ENCODE results near the gene ADIPOQ.
"Not testable (repeated sequence)": the region's sequence is repeated elsewhere in the genome, so short reads cannot be mapped to it uniquely, and the experiment has no call there.

Gene ADIPOQ

DNA sequence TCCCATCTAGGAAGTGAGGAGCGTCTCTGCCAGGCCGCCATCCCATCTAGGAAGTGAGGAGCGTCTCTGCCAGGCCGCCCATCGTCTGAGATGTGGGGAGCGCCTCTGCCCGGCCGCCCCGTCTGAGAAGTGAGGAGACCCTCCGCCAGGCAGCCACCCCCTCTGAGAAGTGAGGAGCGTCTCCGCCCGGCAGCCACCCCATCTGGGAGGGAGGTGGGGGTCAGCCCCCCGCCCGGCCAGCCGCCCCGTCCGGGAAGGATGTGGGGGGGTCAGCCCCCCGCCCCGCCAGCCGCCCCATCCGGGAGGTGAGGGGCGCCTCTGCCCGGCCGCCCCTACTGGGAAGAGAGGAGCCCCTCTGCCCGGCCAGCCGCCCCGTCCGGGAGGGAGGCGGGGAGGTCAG lies 31.3 kb downstream of the ADIPOQ start:
- DNase-seq: not testable (repeated sequence)

DNA sequence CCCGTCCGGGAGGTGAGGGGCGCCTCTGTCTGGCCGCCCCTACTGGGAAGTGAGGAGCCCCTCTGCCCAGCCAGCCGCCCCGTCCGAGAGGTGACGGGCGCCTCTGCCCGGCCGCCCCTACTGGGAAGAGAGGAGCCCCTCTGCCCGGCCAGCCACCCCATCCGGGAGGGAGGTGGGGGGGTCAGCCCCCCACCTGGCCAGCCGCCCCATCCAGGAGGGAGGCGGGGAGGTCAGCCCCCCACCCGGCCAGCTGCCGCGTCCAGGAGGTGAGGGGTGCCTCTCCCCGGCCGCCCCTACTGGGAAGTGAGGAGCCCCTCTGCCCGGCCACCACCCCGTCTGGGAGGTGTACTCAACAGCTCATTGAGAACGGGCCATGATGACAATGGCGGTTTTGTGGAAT lies 31.7 kb downstream of the ADIPOQ start:
- not testable (repeated sequence) for DNase-seq

DNA sequence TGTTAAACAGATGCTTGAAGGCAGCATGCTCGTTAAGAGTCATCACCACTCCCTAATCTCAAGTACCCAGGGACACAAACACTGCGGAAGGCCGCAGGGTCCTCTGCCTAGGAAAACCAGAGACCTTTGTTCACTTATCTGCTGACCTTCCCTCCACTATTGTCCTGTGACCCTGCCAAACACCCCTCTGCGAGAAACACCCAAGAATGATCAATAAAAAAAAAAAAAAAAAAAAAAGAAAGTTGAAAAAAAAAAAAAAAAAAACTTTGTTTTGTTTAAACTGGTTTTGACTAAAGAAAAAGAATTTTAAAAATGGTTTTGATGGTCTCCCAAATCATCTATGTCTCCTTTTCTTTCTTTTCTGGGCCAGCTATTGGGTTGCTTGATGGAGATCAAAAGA lies 32.3 kb downstream of the ADIPOQ start:
- not testable (repeated sequence) for DNase-seq

DNA sequence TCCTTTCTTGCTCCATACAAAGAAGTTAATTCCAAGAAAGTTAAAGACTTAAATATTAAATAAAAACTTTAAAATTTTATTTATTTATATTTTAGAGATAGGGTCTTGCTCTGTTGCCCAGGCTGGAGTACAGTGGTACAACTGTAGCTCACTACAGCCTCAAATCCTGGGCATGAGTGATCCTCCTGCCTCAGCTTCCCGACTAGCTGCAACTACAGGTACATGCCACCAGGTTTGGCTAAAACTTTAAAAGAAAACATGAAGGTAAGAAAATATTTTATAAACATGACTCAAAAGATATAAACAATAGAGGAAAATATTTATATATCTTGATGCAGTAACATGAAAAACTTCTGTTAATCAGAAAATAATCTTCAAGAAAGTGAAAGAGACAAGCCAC lies 33.2 kb downstream of the ADIPOQ start:
- DNase-seq: no peak

DNA sequence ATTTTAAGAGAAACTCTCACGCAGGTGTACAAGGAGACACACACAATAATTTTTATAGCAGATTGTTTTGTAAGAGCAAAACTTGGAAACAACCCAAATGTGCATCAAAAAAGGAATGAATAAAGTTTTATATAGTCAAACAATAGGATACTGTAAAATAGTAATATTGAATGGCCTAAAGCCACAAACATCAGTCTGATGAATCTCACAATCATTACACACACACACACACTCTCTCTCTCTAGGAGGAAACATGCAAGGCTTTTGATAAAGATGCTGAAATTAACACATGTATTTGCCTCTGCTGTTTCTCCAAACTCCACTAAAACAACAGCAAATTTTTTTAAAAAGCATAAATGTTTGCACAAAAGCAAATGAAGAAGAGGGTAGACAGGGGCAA lies 37.3 kb downstream of the ADIPOQ start:
- no peak for DNase-seq

DNA sequence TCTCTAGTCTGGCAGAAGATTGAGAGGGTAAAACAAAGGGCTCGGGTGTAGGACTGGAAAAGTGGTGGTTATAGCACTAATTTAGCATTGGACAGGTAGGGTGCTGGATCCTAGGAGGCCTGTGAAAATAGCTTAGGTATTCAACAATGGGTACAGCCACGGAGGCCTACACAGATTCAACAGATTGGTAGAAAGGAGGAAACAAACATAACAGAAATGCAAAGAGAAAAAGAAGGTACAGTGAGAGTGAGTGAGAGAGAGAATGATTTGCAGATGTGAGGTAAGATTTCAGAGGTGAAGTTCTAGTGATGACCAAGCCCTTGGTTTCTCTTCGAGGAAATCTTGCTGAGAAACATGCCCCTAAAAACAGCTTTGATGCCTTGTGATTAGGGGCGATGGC lies 37.9 kb downstream of the ADIPOQ start:
- DNase-seq: no peak

DNA sequence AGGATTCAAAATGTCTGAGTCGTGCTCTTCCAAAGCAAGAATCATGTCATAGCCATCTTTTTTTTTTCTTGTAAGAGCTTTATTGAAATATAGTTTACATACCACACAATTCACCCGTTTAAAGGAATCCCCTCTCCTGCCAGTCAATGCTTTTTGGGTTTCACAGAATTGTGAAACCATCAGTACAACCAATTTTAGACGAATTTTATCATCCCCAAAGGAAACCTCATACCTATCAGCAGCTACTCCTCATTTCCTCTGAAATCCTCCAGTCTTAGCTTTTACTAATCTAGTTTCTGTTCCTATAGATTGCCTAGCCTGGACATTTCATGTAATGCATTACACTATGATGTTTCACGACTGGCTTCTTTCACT lies 39.6 kb downstream of the ADIPOQ start:
- no peak for DNase-seq

DNA sequence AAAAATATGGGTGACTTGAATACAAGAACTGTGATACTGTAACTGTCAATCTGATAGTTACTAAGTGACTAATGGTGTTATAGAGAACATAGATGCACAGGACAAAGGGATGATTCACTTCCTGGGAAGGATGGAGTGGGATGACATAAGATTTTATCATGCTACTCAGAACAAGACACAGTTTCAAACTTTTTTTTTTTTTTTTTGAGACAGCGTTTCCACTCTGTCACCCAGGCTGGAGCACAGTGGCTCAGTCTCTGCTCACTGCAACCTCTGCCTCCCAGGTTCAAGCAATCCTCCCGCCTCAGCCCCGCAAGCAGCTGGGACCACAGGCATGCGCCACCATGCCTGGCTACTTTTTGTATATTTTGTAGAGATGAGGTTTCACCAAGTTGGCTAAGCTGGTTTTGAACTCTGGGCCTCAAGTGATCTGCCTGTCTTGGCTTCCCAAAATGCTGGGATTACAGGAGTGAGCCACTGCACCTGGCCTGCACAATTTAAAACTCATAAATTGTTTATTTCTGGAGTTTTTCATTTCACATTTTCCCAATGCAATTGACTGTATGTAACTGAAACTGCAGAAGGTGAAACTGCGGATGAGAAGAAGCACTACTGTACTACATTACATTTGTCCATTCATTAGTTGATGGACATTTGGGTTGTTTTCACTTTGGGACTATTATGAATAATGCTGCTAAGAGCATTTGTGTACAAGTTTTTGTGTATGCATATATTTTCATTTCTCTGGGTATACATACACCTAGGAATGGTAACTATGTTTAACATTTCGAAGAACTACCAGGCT lies 40.6 kb downstream of the ADIPOQ start:
- no peak for DNase-seq

DNA sequence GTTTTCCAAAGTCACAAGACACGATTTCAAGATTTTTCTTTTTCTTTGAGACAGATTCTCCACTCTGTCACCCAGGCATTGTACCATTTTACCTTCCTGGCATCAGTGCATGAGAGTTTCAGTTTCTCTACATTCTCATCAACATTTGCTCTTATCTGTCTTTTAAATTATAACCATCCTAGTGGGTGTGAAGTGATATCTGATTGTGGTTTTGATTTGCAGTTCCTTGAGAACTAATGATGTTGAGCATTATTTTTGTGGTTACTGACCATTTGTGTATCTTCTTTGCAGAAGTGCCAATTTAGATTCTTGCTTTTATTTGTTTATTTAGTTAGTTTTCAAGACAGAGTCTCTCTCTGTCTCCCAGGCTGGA lies 41.2 kb downstream of the ADIPOQ start:
- DNase-seq: no peak

DNA sequence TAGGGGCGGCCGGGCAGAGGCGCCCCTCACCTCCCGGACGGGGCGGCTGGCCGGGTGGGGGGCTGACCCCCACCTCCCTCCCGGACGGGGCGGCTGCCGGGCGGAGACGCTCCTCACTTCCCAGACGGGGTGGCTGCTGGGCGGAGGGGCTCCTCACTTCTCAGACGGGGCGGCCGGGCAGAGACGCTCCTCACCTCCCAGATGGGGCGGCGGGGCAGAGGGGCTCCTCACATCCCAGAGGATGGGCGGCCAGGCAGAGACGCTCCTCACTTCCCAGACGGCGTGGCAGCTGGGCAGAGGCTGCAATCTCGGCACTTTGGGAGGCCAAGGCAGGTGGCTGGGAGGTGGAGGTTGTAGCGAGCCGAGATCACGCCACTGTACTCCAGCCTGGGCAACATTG lies 42.4 kb downstream of the ADIPOQ start:
- DNase-seq: not testable (repeated sequence)

DNA sequence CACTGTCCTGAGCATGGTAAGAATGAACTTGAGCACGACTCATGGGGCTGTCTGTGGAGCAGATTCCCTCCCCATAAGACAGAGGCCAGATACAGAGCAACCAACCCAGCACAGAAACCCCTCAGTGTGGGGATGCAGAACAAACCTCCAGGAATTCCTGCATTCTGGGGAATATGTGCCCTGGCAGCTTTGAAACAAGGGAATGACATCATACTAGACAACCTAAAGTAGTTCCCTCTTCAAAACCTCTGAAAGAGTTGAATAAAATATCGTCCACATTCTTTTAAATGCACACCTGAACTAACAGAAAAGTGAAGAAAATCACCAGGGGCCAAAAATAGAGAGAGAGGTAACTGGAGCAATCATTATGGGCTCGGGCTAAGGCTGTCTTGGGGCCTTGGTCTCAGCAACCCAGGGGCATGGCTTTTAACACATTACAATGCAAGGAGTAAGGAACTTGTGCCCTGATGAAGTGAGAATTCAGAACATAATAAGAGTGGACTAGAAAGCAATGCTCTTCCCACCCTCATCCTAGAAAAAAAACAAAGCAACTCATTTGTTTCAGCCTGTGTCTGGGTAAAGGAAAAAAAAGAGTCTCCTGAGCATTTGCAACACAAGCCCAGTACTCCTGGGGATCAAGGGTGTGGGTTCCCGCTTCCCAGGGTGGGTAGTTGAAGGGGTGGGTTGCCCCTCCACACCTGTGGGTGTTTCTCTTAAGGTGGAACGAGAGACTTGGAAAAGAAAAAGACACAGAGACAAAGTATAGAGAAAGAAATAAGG lies 43.9 kb downstream of the ADIPOQ start:
- no peak for DNase-seq

DNA sequence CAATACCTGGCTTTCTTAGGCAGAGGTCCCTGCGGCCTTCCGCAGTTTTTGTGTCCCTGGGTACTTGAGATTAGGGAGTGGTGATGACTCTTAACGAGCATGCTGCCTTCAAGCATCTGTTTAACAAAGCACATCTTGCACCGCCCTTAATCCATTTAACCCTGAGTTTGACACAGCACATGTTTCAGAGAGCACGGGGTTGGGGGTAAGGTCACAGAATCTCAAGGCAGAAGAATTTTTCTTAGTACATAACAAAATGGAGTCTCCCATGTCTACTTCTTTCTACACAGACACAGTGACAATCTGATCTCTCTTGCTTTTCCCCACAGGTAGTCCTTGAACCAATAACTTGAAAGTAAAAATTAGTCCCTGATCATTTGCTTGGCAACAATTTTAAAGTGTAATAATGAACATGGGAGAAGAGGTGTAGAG lies 45.0 kb downstream of the ADIPOQ start:
- not testable (repeated sequence) for DNase-seq

DNA sequence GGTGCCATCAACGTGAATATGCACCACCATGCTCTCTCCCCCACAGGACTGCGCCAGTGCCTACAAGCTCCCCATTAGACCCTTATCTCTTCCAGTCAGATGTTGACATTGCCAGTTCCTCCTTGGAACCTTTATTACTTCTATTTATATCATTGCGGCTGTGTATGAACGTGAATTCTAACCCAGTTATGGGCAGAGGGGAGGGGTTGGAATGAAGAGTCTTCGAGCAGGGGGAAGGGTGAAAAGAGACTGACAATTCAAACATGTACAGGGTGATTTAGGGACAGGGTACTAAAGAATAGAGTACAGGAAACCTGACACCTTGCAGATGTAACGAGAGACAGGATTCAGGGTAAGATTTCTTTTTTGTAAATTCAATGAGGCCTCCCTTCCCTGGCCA lies 46.1 kb downstream of the ADIPOQ start:
- no peak for DNase-seq

DNA sequence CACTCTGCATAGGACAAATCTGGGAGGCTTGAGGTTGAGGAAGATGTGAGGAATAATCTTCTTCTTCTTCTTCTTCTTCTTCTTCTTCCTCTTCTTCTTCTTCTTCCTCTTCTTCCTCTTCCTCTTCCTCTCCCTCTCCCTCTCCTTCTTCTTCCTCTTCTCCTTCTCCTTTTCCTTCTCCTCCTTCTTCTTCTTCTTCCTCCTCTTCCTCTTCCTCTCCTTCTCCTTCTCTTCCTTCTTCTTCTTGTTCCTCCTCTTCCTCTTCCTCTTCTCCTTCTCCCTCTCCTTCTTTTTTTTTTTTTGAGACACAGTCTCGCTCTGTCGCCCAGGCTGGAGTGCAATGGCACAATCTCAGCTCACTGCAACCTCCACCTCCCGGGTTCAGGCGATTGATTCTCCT lies 47.2 kb downstream of the ADIPOQ start:
- DNase-seq: not testable (repeated sequence)

DNA sequence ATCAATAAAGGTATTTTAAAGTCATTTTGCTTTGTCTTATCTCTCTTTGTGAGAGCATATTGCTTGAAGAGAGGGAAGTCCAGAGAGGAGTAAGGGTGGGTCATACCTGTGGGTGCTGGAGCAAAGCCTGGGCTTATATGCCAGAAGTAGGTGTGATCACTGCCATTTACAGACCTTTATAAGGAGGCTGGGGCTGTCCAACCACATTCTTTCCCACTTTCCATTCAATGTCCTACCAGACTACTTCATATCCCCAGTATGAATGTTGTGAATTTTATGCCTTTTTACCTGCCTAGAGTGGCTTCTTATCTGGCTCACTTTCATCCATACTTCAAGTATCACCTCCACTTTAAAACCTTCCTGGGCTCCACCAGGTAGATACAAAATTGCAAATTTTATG lies 48.4 kb downstream of the ADIPOQ start:
- DNase-seq: no peak

DNA sequence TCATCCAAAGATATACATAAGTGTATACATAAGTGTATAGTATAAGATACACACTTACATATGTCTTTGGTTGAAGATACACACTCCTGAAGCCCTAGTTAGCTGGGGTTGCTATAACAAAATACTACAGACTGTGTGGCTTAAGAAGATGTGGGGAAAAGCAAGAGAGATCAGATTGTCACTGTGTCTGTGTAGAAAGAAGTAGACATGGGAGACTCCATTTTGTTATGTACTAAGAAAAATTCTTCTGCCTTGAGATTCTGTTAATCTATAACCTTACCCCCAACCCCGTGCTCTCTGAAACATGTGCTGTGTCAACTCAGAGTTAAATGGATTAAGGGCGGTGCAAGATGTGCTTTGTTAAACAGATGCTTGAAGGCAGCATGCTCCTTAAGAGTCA lies 50.6 kb downstream of the ADIPOQ start:
- DNase-seq: not testable (repeated sequence)

DNA sequence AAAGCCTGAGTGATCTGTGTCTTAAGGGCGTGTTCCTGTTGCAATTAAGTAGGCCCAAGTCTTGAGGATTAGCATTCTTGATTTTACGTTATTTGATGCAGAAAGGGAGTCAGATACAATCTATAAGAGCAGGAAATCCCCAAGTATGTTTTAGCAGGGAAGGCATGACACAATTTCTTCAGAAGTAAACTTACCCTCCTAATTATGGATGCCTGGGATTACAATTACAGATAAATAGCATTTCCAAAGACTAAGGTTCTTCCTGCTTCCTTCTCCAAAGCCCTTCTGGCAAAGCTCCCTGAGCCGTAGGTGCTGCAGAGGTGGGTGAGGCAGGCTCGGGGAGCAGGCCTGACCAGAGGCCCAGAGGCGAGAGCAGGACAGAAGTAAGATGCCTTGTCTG lies 52.9 kb downstream of the ADIPOQ start:
- DNase-seq: no peak

DNA sequence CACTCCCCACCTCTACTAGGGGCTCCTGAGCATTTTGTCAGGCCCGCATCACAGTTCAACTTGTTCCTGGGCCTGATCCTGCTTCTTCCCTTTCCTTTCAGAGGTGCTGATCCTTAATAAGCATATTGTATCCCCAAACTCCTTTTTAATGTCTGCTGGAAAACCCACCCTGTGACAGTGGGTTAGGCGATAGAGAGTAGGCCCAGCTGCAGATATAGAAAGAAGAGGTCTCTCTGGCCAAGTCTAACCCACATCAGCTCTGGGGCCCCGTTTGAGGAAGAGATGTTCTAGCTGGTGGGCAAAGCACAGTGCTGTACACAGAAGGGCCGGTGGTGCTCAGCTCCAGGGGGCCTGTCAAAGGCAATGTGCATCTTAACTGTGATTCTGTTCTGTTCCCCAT lies 53.5 kb downstream of the ADIPOQ start:
- DNase-seq: no peak

DNA sequence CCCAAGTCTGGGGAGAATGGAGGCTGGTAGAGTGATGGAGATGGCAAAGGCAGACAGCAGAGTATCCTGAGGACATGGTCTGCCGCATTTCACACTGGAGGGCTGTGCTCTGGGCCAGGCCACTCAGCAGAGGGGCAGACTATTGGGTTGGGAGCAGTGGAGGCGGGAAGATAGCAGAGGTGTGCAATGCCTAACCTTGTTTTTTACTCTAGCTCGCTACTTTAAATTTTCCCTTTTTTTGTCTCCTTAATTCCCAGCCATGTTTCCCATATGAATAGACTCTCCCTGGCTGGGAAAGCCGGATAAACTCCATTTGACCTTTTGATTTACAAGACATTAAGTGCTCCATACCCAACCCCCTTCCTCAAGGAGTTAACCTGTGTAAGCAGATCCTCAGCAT lies 54.4 kb downstream of the ADIPOQ start:
- DNase-seq: no peak

DNA sequence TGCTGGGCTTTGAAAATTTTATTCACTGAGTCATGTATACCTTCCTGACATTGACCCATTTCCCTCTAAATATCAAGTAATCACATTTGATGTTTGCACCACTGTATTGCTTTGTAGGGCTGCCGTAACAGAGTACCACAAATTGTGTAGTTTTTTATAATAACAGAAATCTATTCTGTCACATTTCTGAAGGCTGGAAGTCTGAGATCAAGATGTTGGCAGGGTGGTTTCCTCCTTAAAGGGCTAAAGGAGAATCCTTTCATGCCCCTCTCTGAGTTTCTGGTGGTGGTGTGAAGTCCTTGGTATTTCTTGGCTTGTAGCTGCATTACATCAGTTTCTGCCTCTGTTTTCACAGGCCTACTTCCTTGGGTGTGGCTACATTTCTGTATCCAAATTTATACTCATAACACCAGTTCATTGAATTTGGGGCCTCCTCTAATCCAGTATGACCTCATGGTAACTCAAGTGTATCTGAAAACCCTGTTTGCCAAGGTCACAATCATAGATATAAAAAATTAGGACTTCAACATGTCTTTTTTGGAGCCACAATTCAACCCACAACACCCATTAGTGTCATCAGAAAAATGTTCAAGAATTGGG lies 58.7 kb downstream of the ADIPOQ start:
- DNase-seq: peak in 1 of 2 donors; percentile 13

DNA sequence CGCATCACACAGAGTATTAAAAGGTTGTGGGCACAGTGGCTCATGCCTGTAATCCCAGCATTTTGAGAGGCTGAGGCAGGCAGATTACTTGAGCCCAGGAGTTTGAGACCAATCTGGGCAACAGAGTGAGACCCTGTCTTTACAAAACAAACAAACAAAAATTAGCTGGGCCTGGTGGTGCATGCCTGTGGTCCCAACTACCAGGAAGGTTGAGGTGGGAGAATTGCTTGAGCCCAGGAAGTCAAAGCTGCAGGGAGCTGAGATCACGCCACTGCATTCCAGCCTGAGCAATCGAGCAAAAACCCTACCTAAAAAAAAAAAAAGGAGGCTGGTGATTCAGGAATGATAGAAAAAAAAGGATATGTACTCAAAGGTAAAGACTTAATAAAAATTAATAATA lies 59.6 kb downstream of the ADIPOQ start:
- no peak for DNase-seq

DNA sequence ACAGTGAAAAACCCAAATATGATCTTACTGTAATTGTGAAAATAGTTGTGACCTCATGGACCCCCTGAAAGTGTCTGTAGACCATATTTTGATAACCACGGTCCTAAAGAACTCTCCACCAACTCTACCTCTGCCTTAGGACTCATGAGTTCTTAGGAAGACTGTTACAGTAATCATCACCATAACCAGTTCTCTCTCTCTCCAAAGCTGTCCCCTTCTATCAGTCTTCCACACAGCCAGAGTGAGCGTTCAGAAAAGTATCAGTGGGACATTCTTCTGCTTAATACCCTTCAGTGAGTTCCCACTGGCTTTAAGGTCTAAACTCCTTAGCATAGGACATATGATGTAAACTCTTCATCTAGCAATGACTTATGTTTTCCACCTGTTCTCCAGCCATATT lies 60.2 kb downstream of the ADIPOQ start:
- DNase-seq: no peak

DNA sequence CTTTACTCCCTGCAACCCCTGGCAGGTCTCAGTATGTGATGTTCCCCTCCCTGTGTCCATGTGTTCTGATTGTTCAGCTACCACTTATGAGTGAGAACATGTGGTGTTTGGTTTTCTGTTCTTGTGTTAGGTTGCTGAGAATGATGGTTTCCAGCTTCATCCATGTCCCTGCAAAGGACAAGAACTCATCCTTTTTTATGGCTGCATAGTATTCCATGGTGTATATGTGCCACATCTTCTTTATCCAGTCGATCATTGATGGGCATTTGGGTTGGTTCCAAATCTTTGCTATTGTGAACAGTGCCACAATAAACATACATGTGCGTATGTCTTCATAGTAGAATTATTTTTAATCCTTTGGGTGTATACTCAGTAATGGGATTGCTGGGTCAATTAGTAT lies 61.2 kb downstream of the ADIPOQ start:
- DNase-seq: not testable (repeated sequence)

DNA sequence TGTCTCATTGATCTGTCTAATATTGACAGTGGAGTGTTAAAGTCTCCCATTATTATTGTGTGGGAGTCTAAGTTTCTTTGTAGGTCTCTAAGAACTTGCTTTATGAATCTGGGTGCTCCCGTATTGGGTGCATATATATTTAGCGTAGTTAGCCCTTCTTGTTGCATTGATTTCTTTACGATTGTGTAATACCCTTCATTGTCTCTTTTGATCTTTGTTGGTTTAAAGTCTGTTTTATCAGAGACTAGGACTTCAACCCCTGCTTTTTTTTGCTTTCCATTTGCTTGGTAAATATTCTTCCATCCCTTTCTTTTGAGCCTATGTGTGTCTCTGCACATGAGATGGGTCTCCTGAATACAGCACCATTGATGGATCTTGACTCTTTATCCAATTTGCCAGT lies 64.6 kb downstream of the ADIPOQ start:
- DNase-seq: not testable (repeated sequence)

Data from CD4-positive, alpha-beta T cell treated with Interleukin-1 beta for 1 hour (primary cell).